Metanephros (tissue), 2 donors: Measurements from ENCODE around the gene PPP1R16B. TPM values are rescaled to one million over a fixed set of nuclear protein-coding genes. Genes with fewer than 3 reads are reported as not detected.

Source experiments
- small RNA-seq: library from RNA; depleted of rRNA; stranded (forward); fragments of <200 nt; gene quantifications from one replicate; pipeline ENCODE3, GENCODE V24; 2014; ENCODE audit warnings: low replicate concordance
- total RNA-seq: library from RNA; depleted of rRNA; stranded (reverse); fragments of >200 nt; gene quantifications from one replicate; pipeline ENCODE4 v1.2.3, GENCODE V29; 2014

PPP1R16B gene
- total RNA-seq, result 7.1 TPM

GRCh38 chr20:38805502-38805957, at the start of gene PPP1R16B:
TSS of gene PPP1R16B (plus strand) at chr20:38805697. CDS start at chr20:38835926, 30,229 bp downstream.

GRCh38 chr20:38926142-38926933, 120.8 kb downstream of the PPP1R16B start, which contains the start of gene FAM83D:
TSS of gene FAM83D (plus strand) at chr20:38926417. CDS start at chr20:38926443, 26 bp downstream.

GRCh38 chr20:38962044-38962927, 156.8 kb downstream of the PPP1R16B start, which contains the start of gene DHX35:
TSS of gene DHX35 (plus strand) at chr20:38962344. CDS start at chr20:38962368, 24 bp downstream.

Small RNA genes within 50 kb of the gene (small RNA-seq; reads per million reads assigned to genes)
- gene AL023803.1, result not detected

Other genes with a start within 250 kb of the PPP1R16B start
- not detected for gene ADIG, start 224.5 kb upstream of the PPP1R16B start, total RNA-seq
- 0.53 TPM for gene ARHGAP40, start 203.9 kb upstream of the PPP1R16B start, total RNA-seq
- 1.3 TPM for gene SLC32A1, start 81.2 kb upstream of the PPP1R16B start, total RNA-seq
- gene ACTR5, start 57.2 kb upstream of the PPP1R16B start, total RNA-seq, result 10.5 TPM
- 14.1 TPM for gene FAM83D, start 120.7 kb downstream of the PPP1R16B start, total RNA-seq
- gene DHX35, start 156.6 kb downstream of the PPP1R16B start, total RNA-seq, result 20.3 TPM